Measurements from ENCODE around the gene DOCK10. TPM values are rescaled to one million over a fixed set of nuclear protein-coding genes. Genes with fewer than 3 reads are reported as not detected.
A peak's percentile ranks its signal among the peaks of the same experiment; 100 is the strongest.

The DOCK10 gene
- total and polyA plus RNA-seq, 5 donors from 2014 or later: 28.3 to 222 (median 35.1) TPM

DNA sequence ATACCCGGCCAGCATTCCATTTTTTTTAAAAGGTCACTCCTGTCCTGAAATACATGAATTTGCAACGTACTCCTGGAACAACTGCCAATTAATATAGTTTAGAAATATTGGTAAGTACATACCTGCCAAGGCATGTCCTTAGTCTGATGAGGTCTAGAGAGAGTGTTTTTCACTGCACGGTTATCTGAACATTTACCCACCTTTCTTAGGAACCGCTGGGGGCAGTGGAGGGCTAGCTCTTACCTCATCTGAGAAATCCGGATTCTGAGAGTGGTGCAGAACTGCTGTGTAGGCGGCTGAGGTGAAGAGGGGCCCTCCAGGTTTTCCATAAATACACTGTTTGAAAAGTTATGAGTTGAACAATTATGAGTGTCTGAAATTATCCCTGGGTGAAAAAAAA lies 193.0 kb downstream of the DOCK10 start:
- H3K36me3 ChIP-seq (ENCODE audit: control insufficient read depth, insufficient read depth, low read length): peaks cover 86% of the 10 kb centered on the region
- Mint-ChIP-seq H3K4me3 (no peak overlapping the region), H3K27me3 (no peaks in the 10 kb centered on the region), H3K4me1 (peaks cover 0 to 4% (median 0%) of the 10 kb centered on the region in 4 donors), H3K36me3 (peaks cover 69% of the 10 kb centered on the region), H3K9me3 (no peaks in the 10 kb centered on the region), H3K27ac (no peak overlapping the region)
- H3K4me1 ChIP-seq (ENCODE audit: control insufficient read depth, insufficient read depth, low read length, poor library complexity, severe bottlenecking): no peaks in the 10 kb centered on the region
- no peak overlapping the region for H3K4me3 ChIP-seq (ENCODE audit: low read depth, low read length)
- no peaks in the 10 kb centered on the region for H3K27me3 ChIP-seq (ENCODE audit: control insufficient read depth, insufficient read depth, low read length)
- ATAC-seq (ENCODE audit: low read depth in 2 of 2) (no peak), DNase-seq (no peak)
- H3K9me3 ChIP-seq (ENCODE audit: control insufficient read depth in 2 of 2, low read length in 2 of 2): no peaks in the 10 kb centered on the region
- no peak overlapping the region for H3K27ac ChIP-seq (ENCODE audit: insufficient read depth, low read length, poor library complexity, severe bottlenecking)

DNA sequence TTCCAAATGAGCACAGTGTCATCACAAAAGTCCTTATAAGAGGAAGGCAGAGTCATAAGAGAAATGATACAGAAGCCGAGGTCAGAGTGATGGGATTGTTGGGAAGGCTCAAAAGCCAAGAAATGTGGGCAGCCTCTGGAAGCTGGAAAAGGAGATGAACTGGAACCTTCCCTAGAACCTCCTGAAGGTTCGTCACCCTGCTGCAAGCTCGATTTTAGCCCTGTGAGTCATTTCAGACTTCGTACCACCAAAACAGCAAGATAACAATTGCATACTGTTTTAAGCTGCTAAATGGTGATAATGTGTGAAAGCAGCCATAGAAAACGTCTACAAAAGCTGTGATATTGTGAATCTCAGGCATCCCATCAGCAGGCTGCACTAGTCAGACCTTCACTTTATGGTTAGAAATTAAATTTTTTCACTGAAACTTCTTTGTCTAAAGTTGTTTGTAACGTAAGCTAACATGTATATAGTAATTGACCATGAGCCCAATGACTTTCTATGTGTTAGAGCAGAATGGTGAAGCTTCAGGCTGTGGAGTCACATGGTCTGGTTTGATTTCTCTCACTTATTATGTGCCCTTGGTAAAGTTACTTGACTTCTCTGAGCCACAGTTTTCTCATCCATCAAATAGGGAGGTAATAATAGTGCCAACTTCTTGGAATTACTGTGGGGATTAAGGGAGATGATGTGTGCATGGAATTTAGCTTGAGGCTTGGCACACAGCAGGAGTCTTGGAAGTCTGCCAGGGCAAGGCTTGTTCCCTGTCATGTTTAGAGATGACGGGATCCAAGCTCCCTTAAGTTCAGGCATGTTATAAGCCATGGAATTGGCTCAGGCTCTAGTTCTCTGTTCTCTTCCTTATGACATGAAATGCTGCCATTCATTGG lies 194.1 kb downstream of the DOCK10 start:
- no peak for ATAC-seq (ENCODE audit: low read depth in 2 of 2)
- no peak overlapping the region for H3K4me3 ChIP-seq (ENCODE audit: low read depth, low read length)
- no peaks in the 10 kb centered on the region for H3K4me1 ChIP-seq (ENCODE audit: control insufficient read depth, insufficient read depth, low read length, poor library complexity, severe bottlenecking)
- Mint-ChIP-seq H3K9me3 (no peaks in the 10 kb centered on the region), H3K4me3 (no peak overlapping the region), H3K27me3 (no peaks in the 10 kb centered on the region), H3K36me3 (peaks cover 74% of the 10 kb centered on the region), H3K27ac (peak overlapping the region in 2 of 3 donors; percentile 57 to 62), H3K4me1 (peaks cover 0 to 4% (median under 1%) of the 10 kb centered on the region in 4 donors)
- H3K27me3 ChIP-seq (ENCODE audit: control insufficient read depth, insufficient read depth, low read length): no peaks in the 10 kb centered on the region
- no peaks in the 10 kb centered on the region for H3K9me3 ChIP-seq (ENCODE audit: control insufficient read depth in 2 of 2, low read length in 2 of 2)
- no peak for DNase-seq
- H3K27ac ChIP-seq (ENCODE audit: insufficient read depth, low read length, poor library complexity, severe bottlenecking): no peak overlapping the region
- H3K36me3 ChIP-seq (ENCODE audit: control insufficient read depth, insufficient read depth, low read length): peaks cover 94% of the 10 kb centered on the region

DNA sequence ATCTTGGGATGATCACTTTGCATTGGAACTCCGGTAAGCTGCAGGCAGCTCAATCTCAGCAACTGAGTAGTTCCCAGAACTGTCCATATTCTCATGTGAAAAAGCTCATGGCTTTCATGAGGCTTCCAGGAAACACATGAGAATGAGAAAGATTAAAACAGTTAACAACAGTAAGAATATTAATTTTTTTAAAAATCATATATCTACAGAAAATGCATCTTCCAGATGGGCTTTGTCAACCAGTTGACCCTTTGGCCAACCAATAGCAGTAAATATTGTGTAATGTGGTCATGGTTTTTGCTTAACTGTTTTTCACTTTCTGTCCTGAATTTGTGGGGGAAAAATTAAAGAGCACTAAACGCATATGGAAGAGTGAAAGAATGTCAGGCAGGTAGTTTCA lies 194.9 kb downstream of the DOCK10 start:
- no peak overlapping the region for H3K4me3 ChIP-seq (ENCODE audit: low read depth, low read length)
- H3K4me1 Mint-ChIP-seq: peaks cover 0 to 5% (median 1%) of the 10 kb centered on the region in 4 donors
- H3K27me3 Mint-ChIP-seq: no peaks in the 10 kb centered on the region
- no peak overlapping the region for H3K4me3 Mint-ChIP-seq
- H3K4me1 ChIP-seq (ENCODE audit: control insufficient read depth, insufficient read depth, low read length, poor library complexity, severe bottlenecking): no peaks in the 10 kb centered on the region
- peak overlapping the region in 1 of 3 donors; percentile 62 for H3K27ac Mint-ChIP-seq
- H3K9me3 Mint-ChIP-seq: peaks cover 0 to 2% (median 0%) of the 10 kb centered on the region in 7 donors
- ATAC-seq (ENCODE audit: low read depth in 2 of 2): no peak
- H3K9me3 ChIP-seq (ENCODE audit: control insufficient read depth in 2 of 2, low read length in 2 of 2): no peaks in the 10 kb centered on the region
- no peaks in the 10 kb centered on the region for H3K27me3 ChIP-seq (ENCODE audit: control insufficient read depth, insufficient read depth, low read length)
- DNase-seq: no peak
- H3K36me3 ChIP-seq (ENCODE audit: control insufficient read depth, insufficient read depth, low read length): peaks cover 96% of the 10 kb centered on the region
- no peak overlapping the region for H3K27ac ChIP-seq (ENCODE audit: insufficient read depth, low read length, poor library complexity, severe bottlenecking)
- peaks cover 81% of the 10 kb centered on the region for H3K36me3 Mint-ChIP-seq

DNA sequence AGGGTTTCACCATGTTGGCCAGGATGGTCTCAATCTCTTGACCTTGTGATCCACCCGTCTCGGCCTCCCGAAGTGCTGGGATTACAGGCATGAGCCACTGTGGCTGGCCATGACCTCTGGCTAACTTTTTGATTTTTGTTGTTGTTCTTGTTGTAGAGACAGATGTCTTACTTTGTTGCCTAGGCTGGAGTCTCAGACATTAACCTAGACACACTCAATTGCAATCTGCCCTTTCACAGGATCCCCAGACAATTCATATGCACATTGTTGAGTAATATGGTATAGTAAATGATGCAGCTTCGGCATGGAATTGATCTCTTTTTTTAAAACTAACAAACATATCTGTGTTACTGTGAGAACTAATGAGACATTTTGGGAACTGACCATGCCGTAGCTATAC lies 195.6 kb downstream of the DOCK10 start:
- Mint-ChIP-seq H3K9me3 (peaks cover 0 to 5% (median 0%) of the 10 kb centered on the region in 7 donors), H3K27me3 (no peaks in the 10 kb centered on the region), H3K4me1 (peaks cover 0 to 5% (median 0%) of the 10 kb centered on the region in 4 donors), H3K36me3 (peaks cover 84% of the 10 kb centered on the region), H3K4me3 (no peak overlapping the region), H3K27ac (peak overlapping the region in 1 of 3 donors; percentile 62)
- Histone ChIP-seq H3K27me3 (ENCODE audit: control insufficient read depth, insufficient read depth, low read length) (no peaks in the 10 kb centered on the region), H3K36me3 (ENCODE audit: control insufficient read depth, insufficient read depth, low read length) (peaks cover 96% of the 10 kb centered on the region), H3K27ac (ENCODE audit: insufficient read depth, low read length, poor library complexity, severe bottlenecking) (no peak overlapping the region), H3K4me3 (ENCODE audit: low read depth, low read length) (no peak overlapping the region), H3K4me1 (ENCODE audit: control insufficient read depth, insufficient read depth, low read length, poor library complexity, severe bottlenecking) (no peaks in the 10 kb centered on the region), H3K9me3 (ENCODE audit: control insufficient read depth in 2 of 2, low read length in 2 of 2) (no peaks in the 10 kb centered on the region)
- ATAC-seq (ENCODE audit: low read depth in 2 of 2): no peak
- DNase-seq: no peak

DNA sequence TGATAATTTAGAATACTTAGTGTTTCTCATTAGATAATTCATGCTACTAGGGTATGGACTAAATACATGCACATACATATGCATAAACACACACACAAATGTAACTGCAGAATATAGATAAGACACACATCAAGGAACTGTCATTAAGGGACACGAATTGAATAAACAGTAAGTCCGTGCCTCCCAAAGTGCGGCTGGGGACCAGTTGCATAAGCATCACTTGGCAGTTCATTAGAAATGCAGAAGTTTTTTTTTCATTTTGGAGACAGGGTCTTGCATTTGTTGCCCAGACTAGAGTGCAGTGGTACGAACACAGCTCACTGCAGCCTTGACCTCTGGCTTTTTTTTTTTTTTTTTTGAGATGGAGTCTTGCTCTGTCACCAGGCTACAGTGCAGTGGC lies 196.1 kb downstream of the DOCK10 start:
- Mint-ChIP-seq H3K4me1 (peaks cover 0 to 5% (median 0%) of the 10 kb centered on the region in 4 donors), H3K27me3 (no peaks in the 10 kb centered on the region), H3K9me3 (peaks cover 0 to 7% (median 0%) of the 10 kb centered on the region in 7 donors), H3K27ac (no peak overlapping the region), H3K36me3 (peaks cover 86% of the 10 kb centered on the region), H3K4me3 (no peak overlapping the region)
- Histone ChIP-seq H3K36me3 (ENCODE audit: control insufficient read depth, insufficient read depth, low read length) (peaks cover 96% of the 10 kb centered on the region), H3K4me3 (ENCODE audit: low read depth, low read length) (no peak overlapping the region), H3K27ac (ENCODE audit: insufficient read depth, low read length, poor library complexity, severe bottlenecking) (no peak overlapping the region), H3K27me3 (ENCODE audit: control insufficient read depth, insufficient read depth, low read length) (no peaks in the 10 kb centered on the region), H3K9me3 (ENCODE audit: control insufficient read depth in 2 of 2, low read length in 2 of 2) (no peaks in the 10 kb centered on the region), H3K4me1 (ENCODE audit: control insufficient read depth, insufficient read depth, low read length, poor library complexity, severe bottlenecking) (no peaks in the 10 kb centered on the region)
- DNase-seq: no peak
- ATAC-seq (ENCODE audit: low read depth in 2 of 2): no peak

DNA sequence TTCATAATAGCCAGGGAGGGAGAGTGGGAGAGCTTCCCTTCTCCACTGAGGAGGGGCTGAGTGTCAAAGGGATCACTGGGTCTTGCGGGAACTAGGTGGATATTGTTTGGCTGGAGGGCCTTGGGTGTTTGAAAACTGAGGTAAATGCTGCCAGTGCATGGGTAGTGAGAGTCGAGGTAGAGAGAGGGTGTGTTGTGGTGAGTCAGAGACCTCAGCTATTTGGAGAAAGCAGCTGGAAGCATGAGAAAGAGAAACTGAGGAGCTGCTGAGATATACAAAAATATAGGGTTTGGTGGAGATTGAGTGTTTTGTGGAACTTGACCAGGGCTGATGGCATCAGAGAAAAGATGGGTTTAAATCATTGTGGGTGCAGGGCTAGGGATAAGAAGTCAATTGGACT lies 199.1 kb downstream of the DOCK10 start:
- peak overlapping the region in 1 of 4 donors; percentile 3 for H3K4me3 Mint-ChIP-seq
- H3K36me3 ChIP-seq (ENCODE audit: control insufficient read depth, insufficient read depth, low read length): peaks cover 96% of the 10 kb centered on the region
- H3K9me3 Mint-ChIP-seq: peaks cover 0 to 11% (median 4%) of the 10 kb centered on the region in 7 donors
- H3K36me3 Mint-ChIP-seq: peaks cover 84% of the 10 kb centered on the region
- DNase-seq (no peak), ATAC-seq (ENCODE audit: low read depth in 2 of 2) (no peak)
- no peak overlapping the region for H3K4me3 ChIP-seq (ENCODE audit: low read depth, low read length)
- peak overlapping the region in 2 of 3 donors; percentile 2 to 60 for H3K27ac Mint-ChIP-seq
- peaks cover 0 to 5% (median 2%) of the 10 kb centered on the region in 4 donors for H3K4me1 Mint-ChIP-seq
- no peaks in the 10 kb centered on the region for H3K27me3 ChIP-seq (ENCODE audit: control insufficient read depth, insufficient read depth, low read length)
- no peak overlapping the region for H3K27ac ChIP-seq (ENCODE audit: insufficient read depth, low read length, poor library complexity, severe bottlenecking)
- no peaks in the 10 kb centered on the region for H3K27me3 Mint-ChIP-seq
- H3K4me1 ChIP-seq (ENCODE audit: control insufficient read depth, insufficient read depth, low read length, poor library complexity, severe bottlenecking): no peaks in the 10 kb centered on the region
- no peaks in the 10 kb centered on the region for H3K9me3 ChIP-seq (ENCODE audit: control insufficient read depth in 2 of 2, low read length in 2 of 2)

DNA sequence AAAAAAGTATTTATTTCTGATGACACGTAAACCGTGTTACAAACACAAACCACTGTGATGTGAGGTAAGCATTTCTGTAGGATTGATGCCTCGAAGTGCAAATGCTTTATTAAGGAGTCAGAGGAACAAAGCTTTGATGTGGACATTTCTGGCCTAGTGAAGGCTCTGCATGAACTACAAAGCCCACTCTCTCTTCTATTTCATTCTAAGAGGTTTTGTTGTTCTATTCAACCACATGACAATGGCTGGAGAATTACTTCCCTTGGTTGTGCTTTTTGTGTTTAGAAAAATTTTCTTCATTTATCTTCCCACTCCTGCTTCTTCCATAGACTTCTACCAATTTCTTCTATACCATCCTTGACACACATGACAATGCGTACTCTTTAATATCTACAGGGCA lies 200.4 kb downstream of the DOCK10 start:
- Mint-ChIP-seq H3K9me3 (peaks cover 0 to 11% (median 4%) of the 10 kb centered on the region in 7 donors), H3K27me3 (no peaks in the 10 kb centered on the region), H3K4me1 (peaks cover 0 to 5% (median 3%) of the 10 kb centered on the region in 4 donors), H3K36me3 (peaks cover 81% of the 10 kb centered on the region), H3K4me3 (no peak overlapping the region), H3K27ac (no peak overlapping the region)
- no peak overlapping the region for H3K4me3 ChIP-seq (ENCODE audit: low read depth, low read length)
- no peaks in the 10 kb centered on the region for H3K9me3 ChIP-seq (ENCODE audit: control insufficient read depth in 2 of 2, low read length in 2 of 2)
- no peak overlapping the region for H3K27ac ChIP-seq (ENCODE audit: insufficient read depth, low read length, poor library complexity, severe bottlenecking)
- no peaks in the 10 kb centered on the region for H3K4me1 ChIP-seq (ENCODE audit: control insufficient read depth, insufficient read depth, low read length, poor library complexity, severe bottlenecking)
- no peak for DNase-seq
- ATAC-seq (ENCODE audit: low read depth in 2 of 2): no peak
- peaks cover 96% of the 10 kb centered on the region for H3K36me3 ChIP-seq (ENCODE audit: control insufficient read depth, insufficient read depth, low read length)
- no peaks in the 10 kb centered on the region for H3K27me3 ChIP-seq (ENCODE audit: control insufficient read depth, insufficient read depth, low read length)
